ENCODE data around the gene MARCHF11. TPM values are rescaled to one million over a fixed set of nuclear protein-coding genes. Genes with fewer than 3 reads are reported as not detected.

Gene MARCHF11
- polyA plus RNA-seq, 3 donors: not detected

DNA sequence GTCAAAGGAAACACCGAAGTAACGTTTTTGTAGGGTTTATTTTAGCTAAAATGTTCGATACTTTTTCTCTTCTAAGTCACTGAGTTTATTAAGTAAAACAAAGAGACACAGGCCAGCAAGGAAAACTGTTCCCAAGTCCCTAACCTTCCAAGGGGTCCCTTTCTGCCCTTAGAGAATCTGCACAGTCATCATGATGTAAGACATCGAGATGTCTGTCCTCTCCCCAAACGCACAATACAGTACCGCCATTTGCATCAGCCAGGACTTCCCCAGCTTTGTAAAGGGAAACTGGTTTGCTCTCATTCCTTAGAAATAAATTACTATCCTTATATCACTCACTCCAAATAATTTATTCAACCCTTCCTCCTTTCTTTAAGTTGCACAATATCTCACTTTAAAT, 89.3 kb downstream of the MARCHF11 start:
- no peak overlapping the region for H3K9ac ChIP-seq (ENCODE audit: insufficient read depth, low read length, poor library complexity, severe bottlenecking)
- peaks cover 3 to 7% of the 10 kb centered on the region in 2 donors for H3K9me3 ChIP-seq (replicated peaks in 1 of 2; ENCODE audit: control insufficient read depth in 1 of 2, insufficient read depth in 1 of 2, low read length in 2 of 2)
- no peak overlapping the region for H3K4me3 Mint-ChIP-seq
- 80% methylated on average over 1 of the region's 6 CpGs for WGBS (ENCODE audit: insufficient coverage)
- H3K36me3 Mint-ChIP-seq: no peaks in the 10 kb centered on the region
- no peak overlapping the region for H3K27ac Mint-ChIP-seq
- no peak for TF ChIP-seq CTCF (IDR thresholded peaks at IDR 0.05)
- no peaks in the 10 kb centered on the region for H3K36me3 ChIP-seq (replicated peaks in 1 of 2; ENCODE audit: control insufficient read depth in 1 of 2, insufficient read depth in 2 of 2, low read length in 2 of 2)
- no peak overlapping the region for H3K4me3 ChIP-seq (replicated peaks in 1 of 3; ENCODE audit: low read depth in 2 of 3, low read length in 3 of 3)
- H3K4me1 Mint-ChIP-seq: no peaks in the 10 kb centered on the region
- peaks cover 0 to 11% (median 2%) of the 10 kb centered on the region in 7 donors for H3K9me3 Mint-ChIP-seq
- H3K79me2 ChIP-seq (ENCODE audit: insufficient read depth, low read length): no peaks in the 10 kb centered on the region
- H2AFZ ChIP-seq (ENCODE audit: insufficient read depth, low read depth, low read length, poor library complexity, severe bottlenecking): no peak overlapping the region
- no peaks in the 10 kb centered on the region for H3K4me1 ChIP-seq (ENCODE audit: control insufficient read depth in 1 of 2, insufficient read depth in 2 of 2, low read length in 2 of 2)
- H4K20me1 ChIP-seq (ENCODE audit: insufficient read depth, low read length): no peaks in the 10 kb centered on the region
- H3K4me2 ChIP-seq (replicated peaks; ENCODE audit: extremely low read depth, low read length, poor library complexity, severe bottlenecking): no peak overlapping the region
- intact Hi-C loops (cut with micrococcal nuclease): no loop called here
- H3K27me3 Mint-ChIP-seq (ENCODE audit: low read depth in 3 of 3): no peaks in the 10 kb centered on the region
- H3K27me3 ChIP-seq (ENCODE audit: control insufficient read depth in 2 of 2, insufficient read depth in 2 of 2, low read length in 2 of 2): no peaks in the 10 kb centered on the region
- no peak overlapping the region for H3K27ac ChIP-seq (ENCODE audit: low read depth in 1 of 2, low read length in 2 of 2)
- DNase-seq: no peak

DNA sequence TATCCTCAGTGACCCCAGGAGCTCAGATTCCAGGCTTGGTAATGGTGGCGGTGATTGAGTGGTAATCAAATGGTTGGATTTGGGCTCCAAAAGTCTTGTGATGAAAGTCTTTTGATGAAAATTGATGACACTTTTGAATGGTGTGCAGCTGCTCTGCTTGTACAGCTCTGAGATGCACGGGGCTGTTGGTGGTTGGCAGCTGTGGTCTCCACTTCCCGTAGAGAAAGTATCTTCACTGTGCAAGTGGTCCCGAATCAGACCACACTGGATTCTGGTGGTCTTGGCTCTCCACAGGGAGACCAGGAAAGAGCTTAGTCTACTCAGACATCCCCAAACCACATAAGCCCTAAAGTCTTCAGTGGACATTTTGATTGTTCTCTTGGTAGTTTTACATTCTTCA, 96.6 kb downstream of the MARCHF11 start:
- no peak overlapping the region for H3K4me2 ChIP-seq (replicated peaks; ENCODE audit: extremely low read depth, low read length, poor library complexity, severe bottlenecking)
- H3K4me1 Mint-ChIP-seq: no peaks in the 10 kb centered on the region
- no peak overlapping the region for H3K4me3 ChIP-seq (replicated peaks in 1 of 3; ENCODE audit: low read depth in 2 of 3, low read length in 3 of 3)
- intact Hi-C loops (cut with micrococcal nuclease): no loop called here
- H3K36me3 Mint-ChIP-seq: no peaks in the 10 kb centered on the region
- no peak overlapping the region for H2AFZ ChIP-seq (ENCODE audit: insufficient read depth, low read depth, low read length, poor library complexity, severe bottlenecking)
- no peaks in the 10 kb centered on the region for H3K79me2 ChIP-seq (ENCODE audit: insufficient read depth, low read length)
- peaks cover 4 to 29% (median 10%) of the 10 kb centered on the region in 7 donors for H3K9me3 Mint-ChIP-seq
- no peak for DNase-seq
- H3K9me3 ChIP-seq (replicated peaks in 1 of 2; ENCODE audit: control insufficient read depth in 1 of 2, insufficient read depth in 1 of 2, low read length in 2 of 2): peaks cover 21 to 24% of the 10 kb centered on the region in 2 donors
- H3K27ac ChIP-seq (ENCODE audit: low read depth in 1 of 2, low read length in 2 of 2): no peak overlapping the region
- TF ChIP-seq CTCF (IDR thresholded peaks at IDR 0.05): no peak
- H3K36me3 ChIP-seq (replicated peaks in 1 of 2; ENCODE audit: control insufficient read depth in 1 of 2, insufficient read depth in 2 of 2, low read length in 2 of 2): no peaks in the 10 kb centered on the region
- H4K20me1 ChIP-seq (ENCODE audit: insufficient read depth, low read length): no peaks in the 10 kb centered on the region
- no peak overlapping the region for H3K4me3 Mint-ChIP-seq
- WGBS (ENCODE audit: insufficient coverage): 83% methylated on average over 2 of the region's 4 CpGs
- H3K27ac Mint-ChIP-seq: no peak overlapping the region
- H3K9ac ChIP-seq (ENCODE audit: insufficient read depth, low read length, poor library complexity, severe bottlenecking): no peak overlapping the region
- no peaks in the 10 kb centered on the region for H3K27me3 Mint-ChIP-seq (ENCODE audit: low read depth in 3 of 3)
- H3K4me1 ChIP-seq (ENCODE audit: control insufficient read depth in 1 of 2, insufficient read depth in 2 of 2, low read length in 2 of 2): no peaks in the 10 kb centered on the region
- no peaks in the 10 kb centered on the region for H3K27me3 ChIP-seq (ENCODE audit: control insufficient read depth in 2 of 2, insufficient read depth in 2 of 2, low read length in 2 of 2)
